Trophoblast cell (in vitro differentiated cells and primary cell): Measurements from ENCODE around the gene TMEM185B.

Experiments
- DNase-seq, 2 donors: peaks; one replicate each; pipeline ENCODE4 v3.0.0-alpha.2; 2016
- H2AFZ ChIP-seq: 2 replicates; pipeline ENCODE4 v1.6.1; 2013; ENCODE audit warnings: low read length, moderate library complexity, mild to moderate bottlenecking; ENCODE audit not compliant: insufficient read depth, poor library complexity
- H2AK5ac ChIP-seq: 2 replicates; pipeline ENCODE4 v1.6.1; 2013; ENCODE audit warnings: mild to moderate bottlenecking, low read length
- H2BK120ac ChIP-seq: 2 replicates; pipeline ENCODE4 v1.6.1; 2013; ENCODE audit warnings: low read length, mild to moderate bottlenecking, moderate library complexity; ENCODE audit not compliant: insufficient read depth, poor library complexity
- H2BK12ac ChIP-seq: 2 replicates; pipeline ENCODE4 v1.6.1; 2013; ENCODE audit warnings: mild to moderate bottlenecking, low read length, moderate library complexity
- H2BK5ac ChIP-seq: 2 replicates; pipeline ENCODE4 v1.6.1; 2013; ENCODE audit warnings: low read length, low read depth, moderate library complexity, mild to moderate bottlenecking; ENCODE audit not compliant: poor library complexity
- H3K14ac ChIP-seq: 2 replicates; pipeline ENCODE4 v1.6.1; 2013; ENCODE audit warnings: mild to moderate bottlenecking, low read length
- H3K18ac ChIP-seq: 2 replicates; pipeline ENCODE4 v1.6.1; 2013; ENCODE audit warnings: mild to moderate bottlenecking, low read length
- H3K23ac ChIP-seq: 2 replicates; pipeline ENCODE4 v1.6.1; 2013; ENCODE audit warnings: low read length
- H3K27ac ChIP-seq: 2 replicates; pipeline ENCODE4 v1.5.1; 2013; ENCODE audit warnings: low read depth, mild to moderate bottlenecking, inconsistent platforms, low read length, moderate library complexity
- H3K27me3 ChIP-seq: 2 replicates; pipeline ENCODE4 v1.6.1; 2013; ENCODE audit warnings: inconsistent platforms, mild to moderate bottlenecking, low read length, moderate library complexity; ENCODE audit not compliant: insufficient read depth
- H3K36me3 ChIP-seq, 2 experiments: 1 replicate in 1 of 2; 2 replicates in 1 of 2; pipeline ENCODE4 v1.6.1; 2013; ENCODE audit warnings: low read length in 2 of 2, mild to moderate bottlenecking in 2 of 2, moderate library complexity in 1 of 2; ENCODE audit not compliant: insufficient read depth in 2 of 2, control insufficient read depth in 1 of 2
- H3K4ac ChIP-seq: 2 replicates; pipeline ENCODE4 v1.6.1; 2013; ENCODE audit warnings: low read depth, mild to moderate bottlenecking, low read length, moderate library complexity
- H3K4me1 ChIP-seq, 2 experiments: 1 replicate in 1 of 2; 2 replicates in 1 of 2; pipeline ENCODE4 v1.6.1; 2013; ENCODE audit warnings: low read length in 2 of 2, mild to moderate bottlenecking in 2 of 2, moderate library complexity in 1 of 2; ENCODE audit not compliant: insufficient read depth in 2 of 2, control insufficient read depth in 1 of 2
- H3K4me2 ChIP-seq: 2 replicates; pipeline ENCODE4 v1.6.1; 2013; ENCODE audit warnings: inconsistent platforms, mild to moderate bottlenecking, low read length, moderate library complexity
- H3K4me3 ChIP-seq: 2 replicates; pipeline ENCODE4 v1.5.1; 2013; ENCODE audit warnings: mild to moderate bottlenecking, low read depth, low read length, inconsistent platforms
- H3K79me1 ChIP-seq: one replicate; pipeline ENCODE4 v1.6.1; 2013; ENCODE audit warnings: low read length
- H3K79me2 ChIP-seq: 2 replicates; pipeline ENCODE4 v1.6.1; 2013; ENCODE audit warnings: low read length, mild to moderate bottlenecking; ENCODE audit not compliant: control insufficient read depth, insufficient read depth, poor library complexity
- H3K9ac ChIP-seq: 2 replicates; pipeline ENCODE4 v1.6.1; 2013; ENCODE audit warnings: mild to moderate bottlenecking, low read length
- H3K9me3 ChIP-seq: 2 replicates; pipeline ENCODE4 v1.6.1; 2013; ENCODE audit warnings: low read depth, mild to moderate bottlenecking, control low read depth, inconsistent platforms, low read length; ENCODE audit not compliant: insufficient read depth
- H4K12ac ChIP-seq: 2 replicates; pipeline ENCODE4 v1.6.1; 2013; ENCODE audit warnings: low read depth, mild to moderate bottlenecking, low read length, moderate library complexity
- H4K8ac ChIP-seq: 2 replicates; pipeline ENCODE4 v1.6.1; 2013; ENCODE audit warnings: low read depth, mild to moderate bottlenecking, low read length, moderate library complexity
- H4K91ac ChIP-seq: one replicate; pipeline ENCODE4 v1.6.1; 2013; ENCODE audit warnings: low read depth, mild to moderate bottlenecking, low read length, moderate library complexity
- WGBS: extraction: QIAGEN DNeasy Blood & Tissue Kit; methylation state at CpG from one replicate; pipeline ENCODE4 v1.1.7; 2013; ENCODE audit warnings: missing lambda C conversion rate; ENCODE audit not compliant: insufficient read length, insufficient coverage; ENCODE audit errors: extremely low coverage; 5-methylcytosine and 5-hydroxymethylcytosine counted together

The TMEM185B gene

DNA sequence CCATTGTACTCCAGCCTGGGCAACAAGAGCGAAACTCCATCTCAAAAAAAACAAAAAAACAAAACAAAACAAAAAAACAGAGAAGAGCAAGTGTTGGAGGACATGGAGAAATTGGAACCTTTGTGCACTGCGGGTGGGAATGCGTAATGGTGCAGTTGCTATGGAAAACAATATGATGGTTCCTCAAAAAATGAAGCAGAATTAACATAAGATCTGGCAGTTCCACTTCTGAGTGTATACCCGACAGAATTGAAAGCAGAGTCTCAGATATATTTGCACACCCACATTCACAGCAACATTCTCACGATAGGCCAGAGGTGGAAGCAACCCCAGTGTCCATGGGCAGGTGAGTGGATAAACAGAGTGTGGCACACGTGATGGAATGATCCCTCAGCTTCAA lies 18.5 kb upstream of the TMEM185B start:
- Histone ChIP-seq H4K12ac (no peak overlapping the region), H3K9me3 (peaks cover 4% of the 10 kb centered on the region), H3K27me3 (no peaks in the 10 kb centered on the region), H3K23ac (no peak overlapping the region), H3K27ac (no peak overlapping the region), H3K18ac (no peak overlapping the region), H3K4me2 (no peak overlapping the region), H4K91ac (no peak overlapping the region), H2BK12ac (no peak overlapping the region), H3K4ac (no peak overlapping the region), H2AFZ (no peak overlapping the region), H2BK120ac (no peak overlapping the region), H3K36me3 (no peaks in the 10 kb centered on the region), H4K8ac (no peak overlapping the region), H3K14ac (no peak overlapping the region), H2AK5ac (no peak overlapping the region), H3K4me3 (no peak overlapping the region), H3K79me2 (no peaks in the 10 kb centered on the region), H3K9ac (no peak overlapping the region), H3K4me1 (peaks cover 45 to 58% of the 10 kb centered on the region in 2 experiments), H3K79me1 (peaks cover 3% of the 10 kb centered on the region), H2BK5ac (no peak overlapping the region)
- DNase-seq, result no peak
- no CpG with 5 or more reads among the region's 6 CpGs for WGBS

DNA sequence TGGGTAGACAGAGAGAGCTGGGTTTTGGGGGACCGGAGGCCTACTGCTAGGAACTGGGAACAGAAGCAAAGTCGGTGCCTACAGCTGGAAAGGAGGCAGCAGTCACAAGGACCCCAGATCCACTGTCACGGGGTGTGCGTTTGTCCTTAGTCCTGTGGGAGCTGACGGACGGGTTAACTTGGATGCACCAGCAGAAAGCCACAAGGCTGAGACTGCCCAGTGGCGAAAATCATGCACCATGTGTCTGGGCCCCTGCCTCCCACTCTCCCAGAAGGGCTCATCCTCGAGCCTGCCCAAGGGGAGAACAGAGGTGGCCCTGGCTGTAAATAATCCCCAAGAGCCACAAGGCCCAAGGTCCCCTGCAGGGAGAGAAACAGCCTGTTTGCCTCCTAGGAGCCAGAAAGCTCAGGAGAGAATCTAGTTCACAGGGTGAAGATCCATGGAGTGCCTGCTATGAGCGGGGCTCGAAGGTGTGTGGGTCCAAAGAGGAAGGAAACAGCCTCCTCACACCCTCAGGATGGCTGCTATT lies 17.8 kb upstream of the TMEM185B start:
- no peak for DNase-seq
- H3K27me3 ChIP-seq, result no peaks in the 10 kb centered on the region
- WGBS, result no CpG with 5 or more reads among the region's 10 CpGs
- H3K9ac ChIP-seq, result no peak overlapping the region
- no peak overlapping the region for H3K4me3 ChIP-seq
- peaks cover 39 to 51% of the 10 kb centered on the region in 2 experiments for H3K4me1 ChIP-seq
- H3K27ac ChIP-seq, result no peak overlapping the region
- H3K79me2 ChIP-seq, result no peaks in the 10 kb centered on the region
- H2BK12ac ChIP-seq, result no peak overlapping the region
- H3K36me3 ChIP-seq, result no peaks in the 10 kb centered on the region
- H3K4me2 ChIP-seq, result no peak overlapping the region
- peaks cover 4% of the 10 kb centered on the region for H3K9me3 ChIP-seq
- no peak overlapping the region for H4K8ac ChIP-seq
- H4K12ac ChIP-seq, result no peak overlapping the region
- H4K91ac ChIP-seq, result no peak overlapping the region
- no peak overlapping the region for H3K18ac ChIP-seq
- no peak overlapping the region for H3K4ac ChIP-seq
- no peak overlapping the region for H2BK120ac ChIP-seq
- H3K79me1 ChIP-seq, result peaks cover 3% of the 10 kb centered on the region
- no peak overlapping the region for H2BK5ac ChIP-seq
- no peak overlapping the region for H2AK5ac ChIP-seq
- H3K14ac ChIP-seq, result no peak overlapping the region
- no peak overlapping the region for H3K23ac ChIP-seq
- H2AFZ ChIP-seq, result no peak overlapping the region

DNA sequence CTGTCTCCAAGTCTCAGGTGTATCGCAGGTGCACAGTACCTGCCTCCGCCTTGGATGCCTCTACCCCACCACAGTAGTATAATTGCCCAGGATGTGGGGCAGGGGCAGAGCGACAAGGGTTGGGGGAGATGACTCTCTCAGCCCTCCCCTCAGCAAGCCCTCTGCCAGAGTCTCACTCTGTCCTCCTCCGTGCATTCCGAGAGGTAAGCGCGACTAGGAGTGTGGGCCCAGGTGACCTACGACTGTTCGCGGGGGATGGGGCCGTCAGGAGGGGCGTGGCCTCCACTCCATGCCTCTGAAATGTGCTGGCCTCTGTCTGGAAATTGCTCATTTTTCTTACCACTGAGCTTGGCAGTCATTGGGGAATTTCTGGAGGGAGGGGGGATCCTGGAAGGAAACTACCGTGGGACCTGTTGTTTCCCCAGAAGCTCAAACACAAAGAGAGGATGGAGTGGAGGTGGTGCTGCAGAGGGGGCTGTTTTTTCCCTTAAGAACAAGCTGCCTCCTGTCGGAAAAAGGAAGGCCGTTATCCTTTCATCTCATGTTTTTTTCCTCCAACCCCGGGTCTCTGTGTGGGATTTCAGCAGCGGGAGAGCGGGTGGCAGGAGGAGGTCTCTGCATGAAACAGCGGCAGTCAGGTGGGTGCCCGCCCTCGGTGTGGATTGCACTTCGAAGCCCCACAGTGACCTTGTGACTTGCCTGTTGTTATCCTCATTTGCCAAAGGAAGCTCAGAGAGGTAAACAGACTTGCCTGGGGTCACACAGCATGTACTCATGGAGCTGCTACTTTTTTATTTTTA lies 16.5 kb upstream of the TMEM185B start:
- Histone ChIP-seq H4K8ac (no peak overlapping the region), H3K4ac (no peak overlapping the region), H3K9ac (no peak overlapping the region), H3K27ac (no peak overlapping the region), H3K36me3 (no peaks in the 10 kb centered on the region), H2BK5ac (no peak overlapping the region), H2BK12ac (peak overlapping the region; percentile 39), H2AK5ac (no peak overlapping the region), H2BK120ac (no peak overlapping the region), H3K18ac (no peak overlapping the region), H2AFZ (no peak overlapping the region), H3K14ac (no peak overlapping the region), H3K27me3 (no peaks in the 10 kb centered on the region), H3K9me3 (peaks cover 4% of the 10 kb centered on the region), H3K4me3 (no peak overlapping the region), H3K23ac (no peak overlapping the region), H3K79me2 (no peaks in the 10 kb centered on the region), H4K12ac (no peak overlapping the region), H3K4me2 (peak overlapping the region; percentile 2), H4K91ac (peak overlapping the region; percentile 24), H3K79me1 (no peaks in the 10 kb centered on the region), H3K4me1 (peaks cover 27 to 40% of the 10 kb centered on the region in 2 experiments)
- DNase-seq, result peak; percentile 78 to 80
- WGBS, result no CpG with 5 or more reads among the region's 22 CpGs

DNA sequence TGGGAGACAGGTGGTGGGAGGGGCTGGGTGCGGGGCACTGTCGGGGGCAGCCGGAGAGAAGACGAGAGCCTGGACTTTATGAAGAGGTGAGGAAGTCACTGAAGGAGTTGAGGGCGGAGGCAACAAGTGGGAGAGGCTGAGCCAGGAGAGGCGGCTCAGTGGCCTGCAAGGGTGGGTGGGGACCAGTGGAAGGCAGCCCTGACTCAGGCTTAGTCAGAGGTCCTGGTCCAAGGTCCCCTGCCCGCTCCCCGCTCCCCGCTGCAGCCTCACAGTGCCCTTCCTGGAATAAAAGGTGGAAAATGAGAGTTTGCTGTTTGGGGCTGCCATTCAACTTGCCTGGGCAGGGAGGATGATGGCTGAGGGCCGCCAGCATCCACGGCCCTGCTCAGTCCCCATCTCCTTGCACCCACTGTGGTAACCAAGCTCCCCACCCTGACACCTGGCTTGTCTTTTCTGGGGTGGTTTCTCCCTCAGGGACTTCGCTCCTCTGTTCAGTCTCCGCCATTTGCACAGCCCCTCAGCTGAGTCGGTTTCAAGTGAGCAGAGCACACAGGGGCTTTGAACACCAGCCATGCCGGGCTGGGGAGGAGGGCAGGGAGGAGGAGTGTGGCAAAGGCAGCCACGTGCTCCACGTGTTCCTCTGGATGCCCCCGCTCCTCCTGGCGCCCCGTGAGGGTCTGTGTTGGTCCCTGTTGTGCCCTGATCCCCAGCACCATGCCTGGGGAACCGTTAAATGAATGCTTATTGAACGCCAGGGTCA lies 15.7 kb upstream of the TMEM185B start:
- WGBS, result no CpG with 5 or more reads among the region's 22 CpGs
- Histone ChIP-seq H4K8ac (no peak overlapping the region), H3K4me2 (no peak overlapping the region), H2BK5ac (peak overlapping the region; percentile 42), H3K79me2 (no peaks in the 10 kb centered on the region), H3K4me1 (peaks cover 23 to 37% of the 10 kb centered on the region in 2 experiments), H3K27me3 (no peaks in the 10 kb centered on the region), H3K4me3 (no peak overlapping the region), H3K18ac (no peak overlapping the region), H2AK5ac (peak overlapping the region; percentile 33), H3K79me1 (no peaks in the 10 kb centered on the region), H2BK120ac (peak overlapping the region; percentile 23), H3K27ac (no peak overlapping the region), H2AFZ (no peak overlapping the region), H2BK12ac (peak overlapping the region; percentile 3), H3K23ac (no peak overlapping the region), H3K14ac (no peak overlapping the region), H4K91ac (peak overlapping the region; percentile 46), H3K9ac (no peak overlapping the region), H3K9me3 (peaks cover 2% of the 10 kb centered on the region), H3K36me3 (no peaks in the 10 kb centered on the region), H4K12ac (no peak overlapping the region), H3K4ac (no peak overlapping the region)
- DNase-seq, result peak; percentile 63 to 72
